HCT116 (cell line): Measurements from ENCODE around the gene SIN3A. TPM values are rescaled to one million over a fixed set of nuclear protein-coding genes. Genes with fewer than 3 reads are reported as not detected.
A peak's percentile ranks its signal among the peaks of the same experiment; 100 is the strongest.

ENCODE experiments used
- ATAC-seq: fragments of 200-7000 bp; cut with Tn5 transposase; 2 replicates; pipeline ENCODE4 v1.9.1; 2020; ENCODE audit warnings: mild to moderate bottlenecking, moderate library complexity
- BruUV-seq: library from RNA; stranded (reverse); fragments of 400-500 nt; replicated peaks from 2 replicates; lab custom pipeline; 2021; lab: Mats Ljungman, UMichigan
- CTCF ChIA-PET: fragments of 300-600 bp; sonication (Branson Sonifier 250); formaldehyde crosslinking; loops from one replicate; lab custom pipeline; 2021; ENCODE audit warnings: antibody characterized with exemption; lab: Charles Lee
- POLR2A ChIA-PET: fragments of 300-600, 350-600 bp; sonication (Branson Sonifier 250); formaldehyde crosslinking; loops from one replicate; lab custom pipeline; 2021; ENCODE audit warnings: antibody characterized with exemption; lab: Charles Lee
- RAD21 ChIA-PET, 2 experiments: fragments of 300-600 bp; sonication (Branson Sonifier 250); formaldehyde crosslinking; loops; one replicate each; lab custom pipeline; 2023; ENCODE audit warnings: low total read pairs in 2 of 2; ENCODE audit not compliant: uncharacterized antibody in 2 of 2, unreplicated experiment in 2 of 2, low non-redundant PET in 1 of 2; lab: Charles Lee
- DNase-seq: peaks from one replicate; pipeline ENCODE4 v3.0.0-alpha.2; 2010; ENCODE audit warnings: low read depth, low spot score
- H2AFZ ChIP-seq: fragments of 200-600 bp; shearing (Covaris generic), sonication (generic); 2 replicates; pipeline ENCODE4 v1.6.1; 2017; ENCODE audit warnings: low read depth, mixed run types, mixed read lengths, antibody characterized with exemption, low read length; ENCODE audit not compliant: poor library complexity, severe bottlenecking
- H3K27ac ChIP-seq: 2 replicates; pipeline ENCODE4 v1.5.1; 2012; ENCODE audit warnings: low read depth, low read length
- H3K27me3 ChIP-seq: fragments of 200-600 bp; sonication (generic); 2 replicates; pipeline ENCODE4 v1.6.1; 2016; ENCODE audit warnings: mixed run types, low read length, mixed read lengths; ENCODE audit not compliant: insufficient read depth
- H3K36me3 ChIP-seq, 2 experiments: fragments of 200-500 bp in 1 of 2; fragments of 200-600 bp in 1 of 2; sonication (Bioruptor generic) in 1 of 2; sonication (generic) in 1 of 2; 2 replicates each; pipeline versions ENCODE4 v1.5.1 to v1.6.1; 2014 to 2016; ENCODE audit warnings: low read length in 2 of 2, inconsistent platforms in 1 of 2, mixed read lengths in 1 of 2, mixed run types in 1 of 2; ENCODE audit not compliant: insufficient read depth in 2 of 2, control insufficient read depth in 1 of 2
- H3K4me1 ChIP-seq, 2 experiments: fragments of 200-600 bp in 1 of 2; sonication (generic) in 1 of 2; 2 replicates each; pipeline versions ENCODE4 v1.5.1 to v1.6.1; 2012 to 2017; ENCODE audit warnings: low read length in 2 of 2, inconsistent platforms in 1 of 2, mild to moderate bottlenecking in 1 of 2, mixed read lengths in 1 of 2, mixed run types in 1 of 2, moderate library complexity in 1 of 2; ENCODE audit not compliant: insufficient read depth in 2 of 2, control insufficient read depth in 1 of 2
- H3K4me2 ChIP-seq: fragments of 200-600 bp; sonication (generic); 2 replicates; pipeline ENCODE4 v1.6.1; 2017; ENCODE audit warnings: mixed run types, low read length, mixed read lengths
- H3K4me3 ChIP-seq, 2 experiments: fragments of 200-600 bp in 1 of 2; sonication (generic) in 1 of 2; replicated peaks in 1 of 2; 2 replicates each; pipeline ENCODE4 v1.5.1; 2011 to 2016; ENCODE audit warnings: low read length in 2 of 2, control low read depth in 1 of 2, low read depth in 1 of 2, mild to moderate bottlenecking in 1 of 2, mixed read lengths in 1 of 2, mixed run types in 1 of 2
- H3K79me2 ChIP-seq: fragments of 200-600 bp; sonication (generic); 2 replicates; pipeline ENCODE4 v1.6.1; 2017; ENCODE audit warnings: mild to moderate bottlenecking, mixed run types, low read length, moderate library complexity, mixed read lengths; ENCODE audit not compliant: insufficient read depth
- H3K9ac ChIP-seq: fragments of 200-600 bp; sonication (generic); 2 replicates; pipeline ENCODE4 v1.6.1; 2016; ENCODE audit warnings: low read length, mixed read lengths
- H3K9me2 ChIP-seq: fragments of 200-600 bp; sonication (generic), shearing (Covaris generic); 2 replicates; pipeline ENCODE4 v1.6.1; 2017; ENCODE audit warnings: mixed run types, mild to moderate bottlenecking, moderate library complexity; ENCODE audit not compliant: insufficient read depth
- H3K9me3 ChIP-seq, 2 experiments: fragments of 200-500 bp in 1 of 2; fragments of 200-600 bp in 1 of 2; sonication (Bioruptor generic) in 1 of 2; sonication (generic) in 1 of 2; 2 replicates each; pipeline ENCODE4 v1.6.1; 2014 to 2017; ENCODE audit warnings: low read length in 2 of 2, mixed read lengths in 2 of 2, inconsistent platforms in 1 of 2, low read depth in 1 of 2, mild to moderate bottlenecking in 1 of 2, mixed run types in 1 of 2, moderate library complexity in 1 of 2; ENCODE audit not compliant: control insufficient read depth in 1 of 2, insufficient read depth in 1 of 2
- H4K20me1 ChIP-seq: fragments of 200-600 bp; sonication (generic), shearing (Covaris generic); 2 replicates; pipeline ENCODE4 v1.6.1; 2017; ENCODE audit warnings: mixed run types, mild to moderate bottlenecking, moderate library complexity; ENCODE audit not compliant: insufficient read depth
- ATF3 ChIP-seq: IDR thresholded peaks from 2 replicates; pipeline ENCODE4 v1.6.1; 2012
- CBX3 ChIP-seq: IDR thresholded peaks from 2 replicates; pipeline ENCODE4 v1.6.1; 2012; ENCODE audit warnings: low read depth
- CEBPB ChIP-seq: IDR thresholded peaks from 2 replicates; pipeline ENCODE4 v1.6.1; 2012; ENCODE audit warnings: low read depth
- CTCF ChIP-seq, 3 experiments: fragments of 200-600 bp in 1 of 3; sonication (generic) in 1 of 3; IDR thresholded peaks in 2 of 3; conservative IDR thresholded peaks in 1 of 3; 2 replicates each; pipeline ENCODE4 v1.5.1; 2012 to 2017; ENCODE audit warnings: low read depth in 2 of 3, low read length in 2 of 3, antibody characterized with exemption in 1 of 3, borderline replicate concordance in 1 of 3, control low read depth in 1 of 3, mild to moderate bottlenecking in 1 of 3, mixed read lengths in 1 of 3, mixed run types in 1 of 3, moderate library complexity in 1 of 3; ENCODE audit not compliant: insufficient read depth in 1 of 3
- ELF1 ChIP-seq: IDR thresholded peaks from 2 replicates; pipeline ENCODE4 v1.6.1; 2012; ENCODE audit warnings: low read depth, borderline replicate concordance
- EZH2phosphoT487 ChIP-seq: fragments of 200-600 bp; IDR thresholded peaks from 2 replicates; pipeline ENCODE4 v1.6.1; 2018; ENCODE audit warnings: antibody characterized with exemption, borderline replicate concordance
- POLR2A ChIP-seq: IDR thresholded peaks from 2 replicates; pipeline ENCODE4 v1.7.0; 2011; ENCODE audit warnings: borderline replicate concordance; ENCODE audit not compliant: insufficient read depth, insufficient read length; ENCODE audit errors: extremely low read depth
- POLR2AphosphoS5 ChIP-seq: IDR thresholded peaks from 2 replicates; pipeline ENCODE4 v1.6.1; 2011; ENCODE audit warnings: mild to moderate bottlenecking, low read depth, low read length, moderate library complexity
- RAD21 ChIP-seq: IDR thresholded peaks from 2 replicates; pipeline ENCODE4 v1.6.1; 2012; ENCODE audit warnings: low read depth, mild to moderate bottlenecking
- SIN3A ChIP-seq: IDR thresholded peaks from 2 replicates; pipeline ENCODE4 v1.6.1; 2012; ENCODE audit warnings: low read depth
- SRF ChIP-seq: IDR thresholded peaks from 2 replicates; pipeline ENCODE4 v1.6.1; 2012; ENCODE audit warnings: low read depth
- YY1 ChIP-seq: IDR thresholded peaks from 2 replicates; pipeline ENCODE4 v1.6.1; 2011; ENCODE audit warnings: low read length, low read depth, moderate library complexity, mild to moderate bottlenecking; ENCODE audit not compliant: insufficient replicate concordance; ENCODE audit errors: extremely low read depth
- ZFX ChIP-seq: fragments of 450-650 bp; IDR thresholded peaks from 2 replicates; pipeline ENCODE4 v1.6.1; 2017
- ZNF274 ChIP-seq: fragments of 200-500 bp; sonication (Bioruptor generic); IDR thresholded peaks from 2 replicates; pipeline ENCODE4 v1.6.1; 2014; ENCODE audit warnings: mild to moderate bottlenecking, low read depth, low read length, inconsistent platforms
- intact Hi-C: fragments of 100-400 bp; cut with micrococcal nuclease; formaldehyde crosslinking; loops from 2 replicates; pipeline ENCODE4 v1.10.0; 2022
- total RNA-seq: library from RNA; stranded (reverse); gene quantifications from one replicate; pipeline ENCODE4 v1.2.1, GENCODE V29; 2021; ENCODE audit not compliant: unreplicated experiment
- TF ChIP-seq, protein P1 (sequence below): IDR thresholded peaks from 2 replicates; pipeline ENCODE4 v1.6.1; 2012; ENCODE audit warnings: low read depth
- TF ChIP-seq, protein P2 (sequence below): IDR thresholded peaks from 2 replicates; pipeline ENCODE4 v1.6.1; 2011; ENCODE audit warnings: mild to moderate bottlenecking, low read length, moderate library complexity; ENCODE audit not compliant: insufficient replicate concordance; ENCODE audit errors: extremely low read depth
- TF ChIP-seq, protein P3 (sequence below): IDR thresholded peaks from 2 replicates; pipeline ENCODE4 v1.6.1; 2012

SIN3A gene
- total RNA-seq, 1 experiment from 2014 or later: 70.1 TPM

- ATAC-seq (peak; percentile 94), DNase-seq (peak; percentile 97)
- ChIA-PET CTCF (interaction anchor here (0.6 to 2.5 kb wide), 30 partner anchors 10 to 747 kb away, joined by 3 to 34 read pairs (median 4); partner anchors contain the start of genes IMP3, NEIL1, SIN3A and SNUPN), POLR2A (interaction anchor here (0.6 to 3.1 kb wide), 16 partner anchors 11 to 345 kb away, joined by 3 to 39 read pairs (median 4); partner anchors contain the start of genes CSPG4, IMP3, NEIL1 and SIN3A), RAD21 (interaction anchor here (0.7 to 1.6 kb wide), 10 partner anchors 21 to 434 kb away, joined by 3 to 8 read pairs (median 4); partner anchors contain the start of genes IMP3 (in 1 of the 2), NEIL1 (in 1 of the 2) and SNX33 (in 1 of the 2))
- Histone ChIP-seq H3K9ac (peak within 1 kb of the TSS; percentile 96), H3K4me1 (peaks cover 11 to 23% of the 10 kb centered on the region in 2 experiments), H3K9me3 (no peaks in the 10 kb centered on the region), H2AFZ (no peak within 1 kb of the TSS), H3K27ac (peak within 1 kb of the TSS; percentile 95), H3K4me3 (peak within 1 kb of the TSS; percentile 68 to 84), H3K9me2 (no peaks in the 10 kb centered on the region), H3K27me3 (no peaks in the 10 kb centered on the region), H3K4me2 (peak within 1 kb of the TSS; percentile 80), H3K36me3 (peaks cover 24 to 26% of the 10 kb centered on the region in 2 experiments), H4K20me1 (no peaks in the 10 kb centered on the region), H3K79me2 (peaks cover 6% of the 10 kb centered on the region)
- BruUV-seq: no TSS peak
- intact Hi-C loops: loop anchor here (1.0 to 5.0 kb wide), 5 partner anchors 259 to 434 kb away; partner anchors contain the start of genes IMP3 and SNUPN
- peak; percentile 66 for TF ChIP-seq SRF
- TF ChIP-seq ELF1: peak; percentile 57; the same call in 1 of the 2 replicates
- peak; percentile 91 for TF ChIP-seq YY1
- peak; percentile 89 for TF ChIP-seq RAD21
- TF ChIP-seq, protein P1, sequence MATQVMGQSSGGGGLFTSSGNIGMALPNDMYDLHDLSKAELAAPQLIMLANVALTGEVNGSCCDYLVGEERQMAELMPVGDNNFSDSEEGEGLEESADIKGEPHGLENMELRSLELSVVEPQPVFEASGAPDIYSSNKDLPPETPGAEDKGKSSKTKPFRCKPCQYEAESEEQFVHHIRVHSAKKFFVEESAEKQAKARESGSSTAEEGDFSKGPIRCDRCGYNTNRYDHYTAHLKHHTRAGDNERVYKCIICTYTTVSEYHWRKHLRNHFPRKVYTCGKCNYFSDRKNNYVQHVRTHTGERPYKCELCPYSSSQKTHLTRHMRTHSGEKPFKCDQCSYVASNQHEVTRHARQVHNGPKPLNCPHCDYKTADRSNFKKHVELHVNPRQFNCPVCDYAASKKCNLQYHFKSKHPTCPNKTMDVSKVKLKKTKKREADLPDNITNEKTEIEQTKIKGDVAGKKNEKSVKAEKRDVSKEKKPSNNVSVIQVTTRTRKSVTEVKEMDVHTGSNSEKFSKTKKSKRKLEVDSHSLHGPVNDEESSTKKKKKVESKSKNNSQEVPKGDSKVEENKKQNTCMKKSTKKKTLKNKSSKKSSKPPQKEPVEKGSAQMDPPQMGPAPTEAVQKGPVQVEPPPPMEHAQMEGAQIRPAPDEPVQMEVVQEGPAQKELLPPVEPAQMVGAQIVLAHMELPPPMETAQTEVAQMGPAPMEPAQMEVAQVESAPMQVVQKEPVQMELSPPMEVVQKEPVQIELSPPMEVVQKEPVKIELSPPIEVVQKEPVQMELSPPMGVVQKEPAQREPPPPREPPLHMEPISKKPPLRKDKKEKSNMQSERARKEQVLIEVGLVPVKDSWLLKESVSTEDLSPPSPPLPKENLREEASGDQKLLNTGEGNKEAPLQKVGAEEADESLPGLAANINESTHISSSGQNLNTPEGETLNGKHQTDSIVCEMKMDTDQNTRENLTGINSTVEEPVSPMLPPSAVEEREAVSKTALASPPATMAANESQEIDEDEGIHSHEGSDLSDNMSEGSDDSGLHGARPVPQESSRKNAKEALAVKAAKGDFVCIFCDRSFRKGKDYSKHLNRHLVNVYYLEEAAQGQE: no peak
- TF ChIP-seq, protein P2, sequence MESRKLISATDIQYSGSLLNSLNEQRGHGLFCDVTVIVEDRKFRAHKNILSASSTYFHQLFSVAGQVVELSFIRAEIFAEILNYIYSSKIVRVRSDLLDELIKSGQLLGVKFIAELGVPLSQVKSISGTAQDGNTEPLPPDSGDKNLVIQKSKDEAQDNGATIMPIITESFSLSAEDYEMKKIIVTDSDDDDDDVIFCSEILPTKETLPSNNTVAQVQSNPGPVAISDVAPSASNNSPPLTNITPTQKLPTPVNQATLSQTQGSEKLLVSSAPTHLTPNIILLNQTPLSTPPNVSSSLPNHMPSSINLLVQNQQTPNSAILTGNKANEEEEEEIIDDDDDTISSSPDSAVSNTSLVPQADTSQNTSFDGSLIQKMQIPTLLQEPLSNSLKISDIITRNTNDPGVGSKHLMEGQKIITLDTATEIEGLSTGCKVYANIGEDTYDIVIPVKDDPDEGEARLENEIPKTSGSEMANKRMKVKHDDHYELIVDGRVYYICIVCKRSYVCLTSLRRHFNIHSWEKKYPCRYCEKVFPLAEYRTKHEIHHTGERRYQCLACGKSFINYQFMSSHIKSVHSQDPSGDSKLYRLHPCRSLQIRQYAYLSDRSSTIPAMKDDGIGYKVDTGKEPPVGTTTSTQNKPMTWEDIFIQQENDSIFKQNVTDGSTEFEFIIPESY: no peak
- TF ChIP-seq EZH2phosphoT487: no peak
- peak; percentile 95 for TF ChIP-seq POLR2AphosphoS5
- TF ChIP-seq SIN3A: peak; percentile 81
- TF ChIP-seq, protein P3, sequence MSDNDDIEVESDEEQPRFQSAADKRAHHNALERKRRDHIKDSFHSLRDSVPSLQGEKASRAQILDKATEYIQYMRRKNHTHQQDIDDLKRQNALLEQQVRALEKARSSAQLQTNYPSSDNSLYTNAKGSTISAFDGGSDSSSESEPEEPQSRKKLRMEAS: peak; percentile 50
- TF ChIP-seq CEBPB: no peak
- peak; percentile 92 for TF ChIP-seq POLR2A
- no peak for TF ChIP-seq ATF3
- peak; percentile 77 to 95 (median 88) for TF ChIP-seq CTCF (IDR thresholded peaks at IDR 0.05 in 2 of 3, conservative IDR thresholded peaks at IDR 0.05 in 1 of 3; ENCODE audit: borderline replicate concordance in 1 of 3, insufficient read depth in 1 of 3, low read depth in 2 of 3, low read length in 2 of 3)
- TF ChIP-seq ZFX: peak; percentile 86; the same call in 1 of the 2 replicates
- TF ChIP-seq CBX3: peak; percentile 93
- TF ChIP-seq ZNF274: no peak
These were observed 83.4 kb downstream of the SIN3A start, which contains the start of gene MAN2C1 for GRCh38 chr15:75367913-75368688. TSS of gene MAN2C1 (minus strand) at chr15:75368607. CDS start at chr15:75368583, 24 bp downstream.
